SU-DHL-6 (cell line): ENCODE data around the gene WDR82.

Experiments
- H2AFZ ChIP-seq: fragments of 200-600 bp; sonication (generic); 2 replicates; pipeline ENCODE4 v1.6.1; 2014; ENCODE audit warnings: low read depth, mild to moderate bottlenecking, moderate library complexity, mixed read lengths, antibody characterized with exemption, low read length; ENCODE audit not compliant: severe bottlenecking
- H3F3A ChIP-seq: fragments of 200-600 bp; shearing (Covaris generic); 2 replicates; pipeline ENCODE4 v1.6.0; 2016; ENCODE audit warnings: antibody characterized with exemption, mild to moderate bottlenecking; ENCODE audit not compliant: insufficient read depth
- H3K27ac ChIP-seq: fragments of 200-600 bp; sonication (generic); 2 replicates; pipeline ENCODE4 v1.5.1; 2016; ENCODE audit warnings: low read depth, mild to moderate bottlenecking, low read length, moderate library complexity, mixed read lengths
- H3K27me3 ChIP-seq: fragments of 200-600 bp; sonication (generic), shearing (Covaris generic); 2 replicates; pipeline ENCODE4 v1.6.0; 2014; ENCODE audit warnings: mild to moderate bottlenecking, low read length
- H3K36me3 ChIP-seq: fragments of 200-600 bp; sonication (generic); 2 replicates; pipeline ENCODE4 v1.6.1; 2014; ENCODE audit warnings: mild to moderate bottlenecking, low read length, mixed read lengths
- H3K4me2 ChIP-seq: fragments of 300-600, 200-600 bp; shearing (Covaris generic), sonication (generic); 2 replicates; pipeline ENCODE4 v1.6.0; 2014; ENCODE audit warnings: low read length, low read depth, mild to moderate bottlenecking; ENCODE audit not compliant: poor library complexity, severe bottlenecking
- H3K4me3 ChIP-seq: fragments of 200-600 bp; sonication (generic); 2 replicates; pipeline ENCODE4 v1.5.1; 2014; ENCODE audit warnings: antibody characterized with exemption, low read length, mild to moderate bottlenecking, mixed read lengths; ENCODE audit not compliant: insufficient read depth, poor library complexity, severe bottlenecking
- H3K79me2 ChIP-seq: fragments of 200-600 bp; sonication (generic); 2 replicates; pipeline ENCODE4 v1.6.1; 2014; ENCODE audit warnings: mild to moderate bottlenecking, low read length, moderate library complexity; ENCODE audit not compliant: insufficient read depth
- H3K9ac ChIP-seq: fragments of 200-600 bp; sonication (generic); 2 replicates; pipeline ENCODE4 v1.7.0; 2014; ENCODE audit warnings: mild to moderate bottlenecking, low read length
- H3K9me2 ChIP-seq: fragments of 200-600 bp; sonication (generic); replicated peaks from 2 replicates; pipeline ENCODE4 v1.6.1; 2014; ENCODE audit warnings: low read length; ENCODE audit not compliant: insufficient read depth
- H3K9me3 ChIP-seq: fragments of 200-600 bp; sonication (generic); 2 replicates; pipeline ENCODE4 v1.6.1; 2014; ENCODE audit warnings: low read length, mixed read lengths; ENCODE audit not compliant: insufficient read depth
- H4K20me1 ChIP-seq: fragments of 200-600 bp; sonication (generic); 2 replicates; pipeline ENCODE4 v1.6.1; 2014; ENCODE audit warnings: low read depth, mild to moderate bottlenecking, antibody characterized with exemption, low read length, moderate library complexity, mixed read lengths
- EZH2phosphoT487 ChIP-seq: fragments of 200-600 bp; sonication (generic), shearing (Covaris generic); conservative IDR thresholded peaks from 2 replicates; pipeline ENCODE4 v1.6.1; 2018; ENCODE audit warnings: mild to moderate bottlenecking, antibody characterized with exemption, low read length, moderate library complexity, mixed read lengths
- TF ChIP-seq, protein P1 (sequence below): fragments of 200-600 bp; sonication (generic); IDR thresholded peaks from one replicate; pipeline ENCODE4 v1.5.1; 2017; ENCODE audit warnings: antibody characterized with exemption, mild to moderate bottlenecking, low read length, moderate library complexity; ENCODE audit not compliant: insufficient read depth, poor library complexity, severe bottlenecking

Gene WDR82

DNA sequence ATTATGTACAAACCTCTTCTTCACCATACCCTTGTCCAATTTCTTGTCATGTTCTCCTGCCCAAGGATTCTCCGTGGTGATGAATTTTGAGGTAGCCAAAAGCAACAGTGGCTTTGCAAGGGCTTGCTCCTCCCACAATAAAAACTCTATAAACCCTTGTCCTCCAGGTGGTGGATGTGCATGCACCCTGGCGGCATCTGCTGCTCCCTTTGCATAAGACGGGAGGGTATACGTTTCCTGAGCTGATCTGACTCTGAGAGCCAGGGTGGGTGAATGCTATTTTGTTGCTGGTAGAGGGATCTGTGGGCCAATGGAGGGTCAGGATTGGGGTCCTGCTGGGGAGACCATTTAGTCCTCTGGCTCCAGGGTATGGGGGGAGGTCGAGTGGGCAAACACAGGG lies 43.0 kb upstream of the WDR82 start:
- Histone ChIP-seq H4K20me1 (no peaks in the 10 kb centered on the region), H3F3A (no peaks in the 10 kb centered on the region), H3K27me3 (no peaks in the 10 kb centered on the region), H3K79me2 (no peaks in the 10 kb centered on the region), H3K27ac (no peak overlapping the region), H3K9me3 (no peaks in the 10 kb centered on the region), H3K36me3 (no peaks in the 10 kb centered on the region), H3K9me2 (no peaks in the 10 kb centered on the region), H3K4me3 (no peak overlapping the region), H3K9ac (no peak overlapping the region), H2AFZ (no peak overlapping the region), H3K4me2 (no peak overlapping the region)
- TF ChIP-seq EZH2phosphoT487, result no peak
- TF ChIP-seq, protein P1, sequence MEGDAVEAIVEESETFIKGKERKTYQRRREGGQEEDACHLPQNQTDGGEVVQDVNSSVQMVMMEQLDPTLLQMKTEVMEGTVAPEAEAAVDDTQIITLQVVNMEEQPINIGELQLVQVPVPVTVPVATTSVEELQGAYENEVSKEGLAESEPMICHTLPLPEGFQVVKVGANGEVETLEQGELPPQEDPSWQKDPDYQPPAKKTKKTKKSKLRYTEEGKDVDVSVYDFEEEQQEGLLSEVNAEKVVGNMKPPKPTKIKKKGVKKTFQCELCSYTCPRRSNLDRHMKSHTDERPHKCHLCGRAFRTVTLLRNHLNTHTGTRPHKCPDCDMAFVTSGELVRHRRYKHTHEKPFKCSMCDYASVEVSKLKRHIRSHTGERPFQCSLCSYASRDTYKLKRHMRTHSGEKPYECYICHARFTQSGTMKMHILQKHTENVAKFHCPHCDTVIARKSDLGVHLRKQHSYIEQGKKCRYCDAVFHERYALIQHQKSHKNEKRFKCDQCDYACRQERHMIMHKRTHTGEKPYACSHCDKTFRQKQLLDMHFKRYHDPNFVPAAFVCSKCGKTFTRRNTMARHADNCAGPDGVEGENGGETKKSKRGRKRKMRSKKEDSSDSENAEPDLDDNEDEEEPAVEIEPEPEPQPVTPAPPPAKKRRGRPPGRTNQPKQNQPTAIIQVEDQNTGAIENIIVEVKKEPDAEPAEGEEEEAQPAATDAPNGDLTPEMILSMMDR, result no peak

DNA sequence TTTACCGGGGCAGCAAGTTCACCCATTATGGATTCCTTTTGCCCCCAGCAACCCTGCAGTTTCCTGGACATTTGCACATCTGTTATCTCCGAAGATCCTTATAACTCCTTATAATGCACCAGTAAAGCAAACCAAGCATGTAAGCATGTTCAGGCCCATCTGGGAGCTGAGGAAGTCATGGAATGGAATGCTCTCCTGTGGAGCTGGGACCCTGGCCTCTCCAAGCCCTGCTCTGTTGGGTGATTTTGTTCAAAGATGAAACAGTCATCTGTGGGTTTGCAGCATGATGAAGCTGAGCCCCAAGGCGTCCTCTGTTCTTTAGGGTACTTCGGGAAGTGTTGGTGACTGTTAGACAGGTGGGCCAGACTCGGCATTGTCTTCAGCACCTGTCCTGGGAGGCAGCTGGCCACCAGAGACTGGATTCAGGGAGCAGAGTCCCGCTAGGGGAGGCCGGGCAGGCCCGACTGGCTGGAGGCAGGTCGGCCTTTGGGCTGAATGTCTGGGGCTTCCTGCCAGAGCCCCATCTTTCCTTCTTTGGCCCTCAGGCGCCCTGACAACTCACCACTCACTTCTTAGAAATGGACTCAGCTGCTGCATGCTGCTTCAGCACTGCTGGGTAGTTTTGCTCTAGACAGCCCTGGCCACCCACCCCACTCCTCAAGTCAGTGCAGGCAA lies 41.6 kb upstream of the WDR82 start:
- Histone ChIP-seq H3F3A (no peaks in the 10 kb centered on the region), H3K27me3 (no peaks in the 10 kb centered on the region), H3K36me3 (no peaks in the 10 kb centered on the region), H3K9ac (no peak overlapping the region), H3K4me3 (no peak overlapping the region), H3K4me2 (no peak overlapping the region), H3K79me2 (no peaks in the 10 kb centered on the region), H3K9me2 (no peaks in the 10 kb centered on the region), H2AFZ (no peak overlapping the region), H3K9me3 (no peaks in the 10 kb centered on the region), H3K27ac (no peak overlapping the region), H4K20me1 (no peaks in the 10 kb centered on the region)
- TF ChIP-seq EZH2phosphoT487, result no peak
- TF ChIP-seq, protein P1, result no peak

DNA sequence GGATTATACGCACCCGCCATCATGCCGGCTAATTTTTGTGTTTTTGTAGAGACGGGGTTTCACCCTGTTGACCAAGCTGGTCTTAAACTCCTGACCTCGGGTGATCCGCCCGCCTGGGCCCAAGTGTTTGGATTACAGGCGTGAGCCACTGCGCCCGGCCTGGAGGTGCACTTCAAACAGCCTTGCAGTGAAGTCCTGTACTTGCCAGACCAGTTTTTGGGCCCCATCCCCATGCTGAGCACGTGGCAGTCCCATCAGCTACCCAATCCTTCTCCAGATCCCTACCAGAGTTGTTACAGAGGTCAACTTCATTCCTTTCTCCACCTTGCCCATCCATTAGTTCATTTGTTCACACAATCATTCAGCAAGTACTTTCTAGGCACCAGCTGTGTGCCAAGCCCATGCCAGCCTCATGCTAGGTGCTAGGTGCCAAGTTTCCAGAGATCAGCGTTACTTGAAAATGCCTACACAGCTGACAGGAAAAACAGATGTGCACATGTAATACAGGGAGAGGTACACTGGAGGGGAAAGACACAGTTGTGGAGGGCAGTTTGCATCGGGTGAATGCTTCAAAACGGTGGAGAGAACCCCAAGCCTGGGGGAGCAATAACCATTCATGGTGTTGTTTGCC lies 39.9 kb upstream of the WDR82 start:
- no peak overlapping the region for H3K27ac ChIP-seq
- H3K4me3 ChIP-seq, result no peak overlapping the region
- no peaks in the 10 kb centered on the region for H4K20me1 ChIP-seq
- no peaks in the 10 kb centered on the region for H3K27me3 ChIP-seq
- no peaks in the 10 kb centered on the region for H3K79me2 ChIP-seq
- no peaks in the 10 kb centered on the region for H3F3A ChIP-seq
- no peaks in the 10 kb centered on the region for H3K9me3 ChIP-seq
- no peaks in the 10 kb centered on the region for H3K9me2 ChIP-seq
- H3K36me3 ChIP-seq, result no peaks in the 10 kb centered on the region
- TF ChIP-seq, protein P1, result no peak
- no peak for TF ChIP-seq EZH2phosphoT487
- H3K4me2 ChIP-seq, result no peak overlapping the region
- no peak overlapping the region for H3K9ac ChIP-seq
- H2AFZ ChIP-seq, result no peak overlapping the region
